GM12891 (cell line): ENCODE data around the gene RNPEP.

Experiments used
- POLR2A ChIP-seq: IDR thresholded peaks from 2 replicates; pipeline ENCODE4 v1.6.1; 2011; ENCODE audit warnings: low read depth, low read length, control low read depth
- TAF1 ChIP-seq: IDR thresholded peaks from 2 replicates; pipeline ENCODE4 v1.6.1; 2011; ENCODE audit warnings: low read depth, low read length, control low read depth

GRCh38 chr1:202037706-202038296, 55.4 kb downstream of the RNPEP start:
- TF ChIP-seq POLR2A = no peak
- no peak for TF ChIP-seq TAF1
